Stimulated activated CD4-positive, alpha-beta T cell treated with anti-CD3 and anti-CD28 coated beads, TNF-alpha, amount 100 ng/mL, for 4 hours (primary cell): ENCODE data around the gene E2F2.
A peak's percentile ranks its signal among the peaks of the same experiment; 100 is the strongest.

Source experiments
- DNase-seq, 3 experiments: peaks; one replicate each; pipeline ENCODE4 v3.0.0-alpha.2; 2020; ENCODE audit warnings: low read depth in 3 of 3

The E2F2 gene

DNA sequence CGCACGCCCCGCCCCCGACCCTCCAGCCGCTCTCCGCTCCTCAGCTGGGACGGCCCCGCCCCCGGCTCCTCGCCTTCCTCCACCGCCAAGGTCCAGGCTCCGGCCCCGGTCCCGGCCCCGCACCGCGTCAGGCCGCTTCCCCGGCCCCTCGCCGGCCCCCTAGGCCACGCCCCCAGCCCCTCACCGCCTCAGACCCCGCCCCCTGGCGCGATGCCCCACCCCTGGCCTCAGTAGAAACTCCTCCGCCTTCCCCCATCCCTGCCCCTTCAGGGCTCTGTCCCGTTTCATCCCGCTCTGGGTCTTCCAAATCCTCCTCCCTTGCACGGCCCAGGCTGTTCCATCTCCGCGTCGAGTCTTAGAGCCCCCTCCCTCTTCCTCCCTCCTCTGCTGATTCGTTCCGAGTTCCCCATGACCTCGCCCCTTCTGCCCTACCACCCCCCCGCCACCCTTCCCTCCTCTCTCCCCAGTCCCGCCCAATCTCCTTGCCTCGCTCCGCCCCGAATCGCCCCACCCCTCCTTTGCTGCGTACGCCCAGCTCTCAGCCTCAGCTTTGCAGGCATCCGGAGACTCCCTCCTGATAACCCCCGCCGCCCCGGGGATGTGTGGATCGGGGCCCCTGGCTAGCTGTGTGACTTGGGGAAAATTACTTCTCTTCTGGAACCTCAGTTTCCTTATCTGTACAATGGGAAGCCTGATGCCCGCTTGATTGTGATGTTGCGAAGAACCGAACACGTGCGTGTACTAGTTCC lies 46.6 kb downstream of the E2F2 start:
- DNase-seq: peak; percentile 79 to 87 (median 86)

DNA sequence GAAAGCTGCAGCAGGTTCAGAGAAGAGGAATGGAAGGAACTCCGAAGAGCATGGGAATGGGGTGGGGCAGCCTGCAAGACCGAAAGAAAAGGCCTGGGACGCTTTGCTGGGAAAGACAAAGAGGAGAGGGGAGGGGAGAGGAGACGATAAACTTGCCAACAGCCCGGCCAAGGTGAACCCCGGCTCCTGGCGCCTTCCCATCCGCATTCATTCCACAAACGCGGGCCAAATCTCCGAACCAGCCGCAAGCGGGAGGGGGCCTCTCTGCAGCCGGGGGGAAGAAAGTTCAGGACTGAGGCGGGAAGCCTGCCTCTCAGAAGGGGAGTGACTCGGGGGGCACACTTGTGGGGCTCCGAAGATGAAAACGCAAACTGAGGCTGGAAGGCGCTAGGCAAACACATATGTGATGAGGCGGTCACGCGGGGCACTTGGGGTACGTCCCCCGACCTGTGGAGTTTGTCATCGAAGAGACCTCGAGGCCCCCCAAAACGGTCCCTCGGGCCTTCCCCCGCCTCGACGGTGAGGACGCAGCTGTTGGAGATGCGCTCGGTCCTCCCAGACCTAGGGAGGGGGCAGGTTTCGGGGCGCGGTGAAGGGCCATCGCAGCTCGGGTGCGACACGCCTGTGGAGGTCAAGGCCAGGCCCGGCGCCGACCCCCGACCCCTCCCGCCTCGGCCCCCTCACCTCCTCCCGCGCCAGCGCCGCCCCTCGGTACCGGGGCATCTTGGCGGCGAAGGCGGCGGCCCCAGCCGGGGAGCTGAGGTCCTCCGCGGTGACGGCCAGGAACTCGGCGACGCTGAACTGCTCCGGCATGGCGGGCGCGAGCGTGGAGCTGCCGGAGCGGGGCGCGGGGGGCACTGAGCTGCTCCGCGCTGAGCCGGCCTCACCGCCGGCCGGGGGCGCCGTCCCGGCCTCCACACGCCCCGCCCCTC lies 47.4 kb downstream of the E2F2 start, which contains the start of gene ASAP3:
ASAP3 (minus strand) TSS at position 859 of the 932 bp plus-strand sequence; CDS start at position 813, 46 bp downstream.
- no peak for DNase-seq

DNA sequence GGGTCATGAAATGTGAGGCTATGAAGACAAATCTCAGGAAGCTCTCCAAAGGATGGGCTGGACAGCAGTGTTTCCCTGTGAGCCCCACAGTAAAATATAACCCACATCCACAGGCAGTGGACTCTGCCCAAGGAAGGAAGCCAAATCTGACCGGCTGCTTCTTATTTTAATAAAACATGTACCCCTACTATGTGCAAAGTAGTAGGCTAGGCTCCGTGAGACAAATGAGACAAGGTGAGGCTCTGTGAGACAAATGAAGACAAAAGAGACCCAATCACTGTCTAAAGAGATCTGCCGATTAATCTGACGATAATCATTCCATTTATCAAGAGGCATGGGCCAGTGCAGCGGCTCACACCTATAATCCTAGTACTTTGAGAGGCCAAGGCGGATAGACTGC lies 49.1 kb downstream of the E2F2 start:
- no peak for DNase-seq

- no peak for DNase-seq
Observed at GRCh38 chr1:23481026-23481597, 49.9 kb downstream of the E2F2 start.

GRCh38 chr1:23480187-23481025 lies 50.6 kb downstream of the E2F2 start:
- DNase-seq: no peak

- DNase-seq: no peak
Observed at GRCh38 chr1:23479666-23479941, 51.4 kb downstream of the E2F2 start.

- DNase-seq: no peak
Observed at GRCh38 chr1:23478896-23479665, 52.0 kb downstream of the E2F2 start.

DNA sequence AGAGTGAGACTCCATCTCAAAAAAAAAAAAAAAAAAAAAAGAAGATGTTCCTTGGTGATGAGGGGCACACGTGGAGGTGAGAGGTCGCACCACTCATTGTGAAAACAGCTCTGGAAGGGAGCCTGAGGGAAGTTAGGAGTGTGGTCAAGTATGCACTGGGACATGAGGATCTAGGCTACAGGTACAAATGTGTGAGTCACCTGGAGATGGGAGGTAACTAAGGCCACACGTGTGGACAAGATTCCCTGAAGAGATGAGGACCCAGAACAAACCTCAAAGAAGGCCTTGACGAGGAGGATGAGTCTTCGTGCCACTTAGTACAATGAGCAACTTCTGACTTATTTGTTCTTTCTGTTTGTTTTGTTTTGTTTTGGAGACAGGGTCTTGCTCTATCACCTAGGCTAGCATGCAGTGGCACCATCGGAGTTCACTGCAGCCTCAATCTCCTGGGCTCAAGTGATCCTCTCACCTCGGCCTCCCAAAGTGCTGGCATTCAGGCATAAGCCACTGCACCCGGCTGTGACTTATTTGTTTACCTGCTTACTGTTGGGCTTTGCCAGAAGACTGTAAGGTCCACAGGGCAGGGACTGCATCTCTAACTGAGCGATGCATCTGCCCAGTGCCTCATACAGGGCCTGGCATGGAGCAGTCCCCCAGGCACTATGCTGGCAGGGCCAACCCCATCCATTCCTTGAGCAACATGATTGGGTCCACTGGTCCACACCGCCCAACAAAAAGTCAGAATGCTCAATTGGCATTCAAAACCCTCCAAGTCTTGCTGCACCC lies 53.5 kb downstream of the E2F2 start:
- DNase-seq: no peak

DNA sequence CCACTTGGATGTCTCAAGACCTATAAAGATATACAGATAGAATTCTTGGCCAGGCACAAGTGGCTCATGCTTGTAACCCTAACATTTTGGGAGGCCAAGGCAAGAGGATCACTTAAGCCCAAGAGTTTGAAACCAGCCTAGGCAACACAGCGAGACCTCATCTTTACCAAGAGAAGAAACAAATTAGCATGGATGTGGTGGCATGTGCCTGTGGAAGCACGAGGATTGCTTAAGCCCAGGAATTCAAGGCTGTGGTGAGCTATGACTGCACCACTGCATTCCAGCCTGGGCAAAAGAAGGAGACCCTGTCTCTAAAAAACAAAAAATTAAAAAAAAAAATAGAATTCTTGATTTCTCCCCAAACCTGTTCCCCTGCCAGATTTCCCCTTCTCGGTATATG lies 55.4 kb downstream of the E2F2 start:
- no peak for DNase-seq

GRCh38 chr1:23475134-23475628 lies 55.9 kb downstream of the E2F2 start:
- DNase-seq: no peak

DNA sequence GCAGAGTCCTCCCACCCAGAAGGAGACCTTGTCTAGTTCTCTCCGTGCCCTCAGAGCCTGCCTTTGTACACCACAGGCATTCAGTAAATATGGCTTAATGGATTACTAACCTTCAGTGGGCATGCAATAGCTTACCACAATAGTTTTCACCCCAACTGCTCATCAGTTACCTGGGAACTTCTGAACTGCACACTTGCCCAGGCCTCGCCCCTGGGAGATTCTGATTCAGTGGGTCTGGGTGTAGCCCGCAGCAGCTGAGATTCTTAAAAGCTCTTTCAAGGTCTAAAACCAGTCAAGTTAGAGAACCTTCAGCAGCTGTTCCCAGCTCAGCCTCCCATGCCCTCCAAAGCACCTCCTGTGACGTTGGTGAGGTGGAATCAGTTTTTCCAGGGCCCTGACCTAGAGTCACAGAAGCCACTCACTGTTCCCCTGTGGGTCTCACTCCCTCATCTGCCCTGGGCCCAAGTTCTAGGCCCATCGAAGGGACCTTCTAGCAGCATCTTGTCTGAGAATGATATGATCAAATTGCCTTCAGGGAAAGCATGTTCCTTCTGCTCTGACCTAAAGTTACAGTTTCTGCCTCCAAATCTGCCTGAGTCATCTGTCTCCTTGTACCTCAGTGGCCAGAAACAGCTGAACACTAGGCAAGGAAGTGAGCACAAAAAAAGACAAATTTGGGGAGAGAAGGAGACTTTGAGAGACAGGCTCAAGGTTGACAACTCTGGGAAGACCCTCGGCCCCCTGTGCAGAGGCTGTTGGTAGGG lies 57.8 kb downstream of the E2F2 start:
- no peak for DNase-seq

DNA sequence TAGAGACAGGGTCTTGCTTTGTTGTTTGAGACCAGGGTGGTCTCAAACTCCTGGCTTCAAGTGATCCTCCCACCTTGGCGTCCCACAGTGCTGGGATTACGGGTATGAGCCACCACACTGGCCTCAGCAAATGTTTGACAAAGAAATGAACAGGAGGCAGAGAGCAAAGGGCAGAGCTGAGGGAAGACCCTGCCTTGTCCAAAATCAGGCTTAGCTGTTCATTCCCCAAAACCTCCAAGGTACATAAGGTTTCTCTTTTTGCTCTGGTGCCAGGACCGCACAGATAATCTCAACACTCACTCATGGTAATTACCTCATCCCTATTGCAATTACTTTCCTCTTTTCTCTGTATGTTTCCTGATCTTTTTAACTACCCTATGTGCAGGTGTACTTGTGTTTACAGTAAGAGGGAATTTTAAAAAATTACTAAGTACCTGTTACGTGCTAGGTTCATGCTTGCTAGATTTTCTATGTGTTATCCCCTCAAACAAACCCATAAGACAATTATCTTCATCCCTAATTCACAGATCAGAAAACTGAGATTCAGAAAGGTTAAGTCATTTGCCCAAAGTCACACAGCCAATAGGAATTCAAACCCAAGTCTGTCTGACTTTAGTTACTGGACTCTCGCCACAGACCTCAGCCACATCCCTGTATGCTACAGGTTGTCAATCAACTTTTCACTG lies 58.5 kb downstream of the E2F2 start:
- no peak for DNase-seq

- DNase-seq: no peak
Observed at GRCh38 chr1:23471473-23472075, 59.5 kb downstream of the E2F2 start.

DNA sequence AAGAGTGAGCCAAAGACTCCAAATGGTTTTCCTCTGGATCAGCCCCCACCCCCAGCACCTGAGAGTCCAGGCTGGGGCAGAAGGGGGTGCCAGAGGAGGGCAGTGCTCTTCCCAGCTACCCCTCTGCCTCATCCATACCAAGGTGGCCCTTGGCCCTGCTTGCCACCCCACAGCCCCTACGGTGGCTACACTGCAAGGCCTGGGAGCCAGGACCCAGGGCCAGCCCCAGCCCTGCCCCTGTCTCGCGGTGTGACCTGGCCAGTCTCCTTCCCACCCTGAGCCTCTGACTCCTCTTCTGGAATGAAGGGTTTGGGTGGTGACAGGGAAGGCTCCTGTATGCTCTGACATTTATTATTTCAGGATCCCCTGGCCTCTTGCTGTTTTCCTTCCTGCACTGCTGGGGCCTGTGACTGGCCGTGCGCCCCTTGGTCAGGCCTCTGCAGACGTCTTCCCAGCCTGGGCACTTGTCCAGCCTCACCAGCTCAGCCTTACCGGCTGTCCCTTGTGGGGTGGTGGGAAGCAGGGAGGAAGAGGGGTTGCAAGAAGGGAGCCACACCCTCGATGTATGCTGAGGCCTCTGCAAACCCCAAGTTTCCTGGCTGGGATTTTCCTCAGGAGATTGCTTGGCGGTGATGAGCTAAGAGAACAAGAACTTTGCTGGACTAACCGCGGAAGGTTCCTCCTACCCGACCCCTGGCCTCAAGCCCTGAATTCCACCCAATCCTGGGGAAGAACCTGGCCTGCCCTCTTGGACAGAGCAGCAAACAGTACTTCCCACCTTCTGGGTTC lies 60.6 kb downstream of the E2F2 start:
- no peak for DNase-seq

DNA sequence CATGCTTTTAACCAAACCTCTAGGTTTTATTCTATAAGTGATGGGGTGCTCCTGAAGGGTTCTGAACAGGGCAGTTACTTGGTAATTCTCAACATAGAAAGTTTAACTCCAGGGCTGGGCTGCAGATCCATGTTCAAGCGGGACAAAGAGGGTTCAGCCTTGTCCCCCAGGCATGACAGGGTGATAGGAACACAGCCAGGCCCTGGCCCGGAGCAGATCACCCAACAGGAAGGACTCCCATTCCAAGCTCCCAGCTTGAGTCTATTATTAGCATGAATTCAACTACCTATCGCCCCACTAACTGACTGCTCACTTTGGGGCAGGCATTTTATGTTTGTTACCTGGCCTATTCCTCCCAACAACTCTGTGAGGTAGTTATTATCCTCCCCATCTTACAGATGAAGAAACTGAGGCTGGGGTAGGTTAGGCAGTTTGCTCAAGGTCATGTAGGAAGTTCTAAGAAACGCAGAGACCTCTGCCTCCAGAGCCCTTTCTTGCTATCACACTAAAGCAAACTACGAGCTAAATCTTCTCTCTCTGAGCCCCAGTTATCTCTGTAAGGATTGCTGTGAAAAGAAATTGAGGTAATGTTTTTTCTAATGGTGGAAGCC lies 61.6 kb downstream of the E2F2 start:
- no peak for DNase-seq

GRCh38 chr1:23466423-23466989 lies 64.5 kb downstream of the E2F2 start:
- no peak for DNase-seq

DNA sequence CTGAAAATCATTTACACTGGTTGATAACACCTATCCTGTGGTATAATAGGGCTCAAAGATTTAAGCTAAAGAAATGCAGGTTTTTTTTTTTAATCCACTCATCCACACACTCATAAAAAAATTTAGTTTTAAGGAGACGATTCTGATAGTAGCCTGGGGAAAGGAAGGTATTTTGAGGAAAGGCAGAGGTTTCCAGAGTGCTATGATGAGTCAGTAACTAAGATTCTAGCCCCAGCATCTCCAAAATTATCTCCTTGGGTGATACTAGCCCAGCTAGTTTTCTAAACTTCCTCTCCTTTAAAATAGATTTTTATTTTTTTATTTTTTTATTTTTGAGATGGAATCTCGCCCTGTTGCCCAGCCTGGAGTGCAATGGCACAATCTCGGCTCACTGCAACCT lies 67.7 kb downstream of the E2F2 start:
- DNase-seq: no peak
